ENCODE results near the gene TMC1.

GRCh38 chr9:72614067-72614466 is 92.7 kb downstream of the TMC1 start:
- no peak for TF ChIP-seq CTCF (IDR thresholded peaks at IDR 0.05; ENCODE audit: low read depth, low read length)
- TF ChIP-seq POLR2A (IDR thresholded peaks at IDR 0.05; ENCODE audit: extremely low read depth, insufficient read length): no peak
- TF ChIP-seq MAX (IDR thresholded peaks at IDR 0.05; ENCODE audit: low read depth, low read length): no peak
- no peak for TF ChIP-seq MYC (IDR thresholded peaks at IDR 0.05; ENCODE audit: low read depth, low read length)

Measured in NB4 (cell line).